Transverse colon (tissue), 3 donors: Measurements from ENCODE around the gene AFAP1L1.

Experiments
- CTCF ChIP-seq, 5 experiments: fragments of 200-600 bp in 3 of 5; fragments of 450-650 bp in 2 of 5; sonication (generic) in 3 of 5; IDR thresholded peaks; 1 replicate in 2 of 5; 2 replicates in 3 of 5; pipeline ENCODE4 v1.5.1; 2016 to 2017; ENCODE audit warnings: antibody characterized with exemption in 5 of 5, inconsistent platforms in 3 of 5, mild to moderate bottlenecking in 2 of 5, moderate library complexity in 1 of 5
- POLR2A ChIP-seq: fragments of 450-650 bp; IDR thresholded peaks from one replicate; pipeline ENCODE4 v1.6.1; 2016; ENCODE audit warnings: antibody characterized with exemption, mild to moderate bottlenecking, moderate library complexity

GRCh38 chr5:149256451-149256850 lies 15.2 kb upstream of the AFAP1L1 start:
- no peak for TF ChIP-seq POLR2A
- TF ChIP-seq CTCF (IDR thresholded peaks at IDR 0.05), result no peak
